Thyroid gland (tissue), 4 donors: ENCODE results near the gene RABGAP1.

Experiments
- POLR2A ChIP-seq, 2 donors: fragments of 450-650 bp; IDR thresholded peaks; one replicate each; pipeline ENCODE4 v1.6.1; 2017; ENCODE audit warnings: antibody characterized with exemption in 2 of 2, mild to moderate bottlenecking in 2 of 2, moderate library complexity in 1 of 2
- TF ChIP-seq, protein P1 (sequence below), 6 experiments: fragments of 200-600 bp in 3 of 6; fragments of 450-650 bp in 3 of 6; sonication (generic) in 3 of 6; IDR thresholded peaks; one replicate each; pipeline ENCODE4 v1.5.1; 2016 to 2019; ENCODE audit warnings: antibody characterized with exemption in 6 of 6, mild to moderate bottlenecking in 2 of 6, inconsistent platforms in 1 of 6, moderate library complexity in 1 of 6

DNA sequence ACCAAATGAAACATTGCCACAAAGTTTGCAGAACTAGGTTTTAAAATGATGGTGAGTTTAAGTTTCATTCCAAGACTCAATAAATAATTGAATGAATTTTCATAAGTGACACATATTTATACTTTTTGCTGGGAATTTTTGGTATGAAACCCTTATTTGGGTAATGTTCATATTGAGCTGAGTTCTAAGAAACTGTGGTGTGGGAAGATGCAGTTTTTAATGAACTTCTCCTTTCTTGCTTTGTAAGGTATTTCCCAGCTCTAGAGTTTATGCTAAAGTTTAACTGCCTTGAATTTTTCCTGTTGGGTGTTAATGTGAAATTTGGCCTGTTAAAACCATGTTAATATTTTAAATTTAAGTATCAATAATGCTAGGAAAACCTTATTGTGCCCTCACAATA, 15.1 kb downstream of the RABGAP1 start:
- TF ChIP-seq, protein P1, sequence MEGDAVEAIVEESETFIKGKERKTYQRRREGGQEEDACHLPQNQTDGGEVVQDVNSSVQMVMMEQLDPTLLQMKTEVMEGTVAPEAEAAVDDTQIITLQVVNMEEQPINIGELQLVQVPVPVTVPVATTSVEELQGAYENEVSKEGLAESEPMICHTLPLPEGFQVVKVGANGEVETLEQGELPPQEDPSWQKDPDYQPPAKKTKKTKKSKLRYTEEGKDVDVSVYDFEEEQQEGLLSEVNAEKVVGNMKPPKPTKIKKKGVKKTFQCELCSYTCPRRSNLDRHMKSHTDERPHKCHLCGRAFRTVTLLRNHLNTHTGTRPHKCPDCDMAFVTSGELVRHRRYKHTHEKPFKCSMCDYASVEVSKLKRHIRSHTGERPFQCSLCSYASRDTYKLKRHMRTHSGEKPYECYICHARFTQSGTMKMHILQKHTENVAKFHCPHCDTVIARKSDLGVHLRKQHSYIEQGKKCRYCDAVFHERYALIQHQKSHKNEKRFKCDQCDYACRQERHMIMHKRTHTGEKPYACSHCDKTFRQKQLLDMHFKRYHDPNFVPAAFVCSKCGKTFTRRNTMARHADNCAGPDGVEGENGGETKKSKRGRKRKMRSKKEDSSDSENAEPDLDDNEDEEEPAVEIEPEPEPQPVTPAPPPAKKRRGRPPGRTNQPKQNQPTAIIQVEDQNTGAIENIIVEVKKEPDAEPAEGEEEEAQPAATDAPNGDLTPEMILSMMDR (IDR thresholded peaks at IDR 0.05) = no peak
- no peak for TF ChIP-seq POLR2A (IDR thresholded peaks at IDR 0.05)
